ENCODE measurements around the gene PRR14. TPM values are rescaled to one million over a fixed set of nuclear protein-coding genes. Genes with fewer than 3 reads are reported as not detected.
"Not testable (repeated sequence)": the region's sequence is repeated elsewhere in the genome, so short reads cannot be mapped to it uniquely, and the experiment has no call there.

PRR14 gene
- total RNA-seq, 1 donor from 2014 or later: 6.8 TPM

- Histone ChIP-seq H3K36me3 (ENCODE audit: control insufficient read depth in 3 of 3, insufficient read depth in 3 of 3, low read length in 3 of 3) (peaks cover 18 to 22% (median 18%) of the 10 kb centered on the region in 3 donors), H3K27me3 (ENCODE audit: control insufficient read depth in 3 of 3, insufficient read depth in 3 of 3, low read length in 3 of 3) (no peaks in the 10 kb centered on the region), H3K4me3 (ENCODE audit: low read length in 3 of 3) (peak within 1 kb of the TSS; percentile 82 to 98 (median 92)), H3K9me3 (ENCODE audit: control insufficient read depth in 3 of 3, low read length in 3 of 3) (no peaks in the 10 kb centered on the region), H3K27ac (ENCODE audit: low read depth, low read length) (peak within 1 kb of the TSS; percentile 100), H3K4me1 (ENCODE audit: control insufficient read depth in 3 of 3, insufficient read depth in 3 of 3, low read length in 3 of 3) (peaks cover 21 to 26% (median 23%) of the 10 kb centered on the region in 3 donors), H3K9ac (ENCODE audit: low read depth in 1 of 3, low read length in 3 of 3) (peak within 1 kb of the TSS; percentile 92 to 99 (median 99))
Observed at GRCh38 chr16:30698816-30699614, 48.3 kb downstream of the PRR14 start, which contains the start of gene SRCAP. Gene SRCAP, plus strand, starts transcription at chr16:30699171. Its CDS starts 1,654 bp downstream, at chr16:30700825.

- peak overlapping the region; percentile 100 for H3K27ac ChIP-seq (ENCODE audit: low read depth, low read length)
- H3K4me3 ChIP-seq (ENCODE audit: low read length in 3 of 3): peak overlapping the region; percentile 82 to 98 (median 92)
- H3K9ac ChIP-seq (ENCODE audit: low read depth in 1 of 3, low read length in 3 of 3): peak overlapping the region; percentile 66 to 99 (median 99)
- H3K36me3 ChIP-seq (ENCODE audit: control insufficient read depth in 3 of 3, insufficient read depth in 3 of 3, low read length in 3 of 3): peaks cover 24 to 28% (median 25%) of the 10 kb centered on the region in 3 donors
- no peaks in the 10 kb centered on the region for H3K9me3 ChIP-seq (ENCODE audit: control insufficient read depth in 3 of 3, low read length in 3 of 3)
- no peaks in the 10 kb centered on the region for H3K27me3 ChIP-seq (ENCODE audit: control insufficient read depth in 3 of 3, insufficient read depth in 3 of 3, low read length in 3 of 3)
- peaks cover 21 to 26% (median 23%) of the 10 kb centered on the region in 3 donors for H3K4me1 ChIP-seq (ENCODE audit: control insufficient read depth in 3 of 3, insufficient read depth in 3 of 3, low read length in 3 of 3)
Observed at GRCh38 chr16:30699615-30700099, 48.9 kb downstream of the PRR14 start.

- H3K27ac ChIP-seq (ENCODE audit: low read depth, low read length): no peak overlapping the region
- H3K36me3 ChIP-seq (ENCODE audit: control insufficient read depth in 3 of 3, insufficient read depth in 3 of 3, low read length in 3 of 3): peaks cover 30 to 33% (median 31%) of the 10 kb centered on the region in 3 donors
- no peaks in the 10 kb centered on the region for H3K27me3 ChIP-seq (ENCODE audit: control insufficient read depth in 3 of 3, insufficient read depth in 3 of 3, low read length in 3 of 3)
- H3K9me3 ChIP-seq (ENCODE audit: control insufficient read depth in 3 of 3, low read length in 3 of 3): no peaks in the 10 kb centered on the region
- no peak overlapping the region for H3K4me3 ChIP-seq (ENCODE audit: low read length in 3 of 3)
- H3K4me1 ChIP-seq (ENCODE audit: control insufficient read depth in 3 of 3, insufficient read depth in 3 of 3, low read length in 3 of 3): peaks cover 21 to 26% (median 23%) of the 10 kb centered on the region in 3 donors
- peak overlapping the region in 1 of 3 donors; percentile 1 for H3K9ac ChIP-seq (ENCODE audit: low read depth in 1 of 3, low read length in 3 of 3)
Observed at GRCh38 chr16:30700491-30700890, 49.7 kb downstream of the PRR14 start.

GRCh38 chr16:30700971-30701370 lies 50.2 kb downstream of the PRR14 start:
- Histone ChIP-seq H3K9me3 (ENCODE audit: control insufficient read depth in 3 of 3, low read length in 3 of 3) (no peaks in the 10 kb centered on the region), H3K27me3 (ENCODE audit: control insufficient read depth in 3 of 3, insufficient read depth in 3 of 3, low read length in 3 of 3) (no peaks in the 10 kb centered on the region), H3K9ac (ENCODE audit: low read depth in 1 of 3, low read length in 3 of 3) (peak overlapping the region in 1 of 3 donors; percentile 1), H3K4me3 (ENCODE audit: low read length in 3 of 3) (no peak overlapping the region), H3K27ac (ENCODE audit: low read depth, low read length) (no peak overlapping the region), H3K4me1 (ENCODE audit: control insufficient read depth in 3 of 3, insufficient read depth in 3 of 3, low read length in 3 of 3) (peaks cover 21 to 26% (median 23%) of the 10 kb centered on the region in 3 donors), H3K36me3 (ENCODE audit: control insufficient read depth in 3 of 3, insufficient read depth in 3 of 3, low read length in 3 of 3) (peaks cover 35 to 37% (median 35%) of the 10 kb centered on the region in 3 donors)

DNA sequence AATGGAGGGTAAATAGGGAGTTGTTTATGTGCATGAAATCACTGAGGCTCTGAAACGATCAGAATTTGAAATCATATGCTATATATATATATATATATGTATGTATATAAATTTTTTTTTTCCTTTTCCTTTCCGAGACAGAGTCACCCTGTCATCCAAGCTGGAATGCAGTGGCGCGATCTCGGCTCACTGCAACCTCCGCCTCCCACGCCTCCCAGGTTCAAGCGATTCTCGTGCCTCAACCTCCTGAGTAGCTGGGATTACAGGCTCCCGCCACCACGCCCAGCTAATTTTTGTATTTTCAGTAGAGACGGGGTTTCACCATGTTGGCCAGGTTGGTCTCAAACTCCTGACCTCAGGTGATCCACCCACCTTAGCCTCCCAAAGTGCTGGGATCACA lies 52.3 kb downstream of the PRR14 start:
- H3K9ac ChIP-seq (ENCODE audit: low read depth in 1 of 3, low read length in 3 of 3); H3K9me3 ChIP-seq (ENCODE audit: control insufficient read depth in 3 of 3, low read length in 3 of 3); H3K4me3 ChIP-seq (ENCODE audit: low read length in 3 of 3); H3K27ac ChIP-seq (ENCODE audit: low read depth, low read length); H3K27me3 ChIP-seq (ENCODE audit: control insufficient read depth in 3 of 3, insufficient read depth in 3 of 3, low read length in 3 of 3): not testable (repeated sequence)
- peaks cover 15 to 19% (median 18%) of the 10 kb centered on the region in 3 donors for H3K4me1 ChIP-seq (ENCODE audit: control insufficient read depth in 3 of 3, insufficient read depth in 3 of 3, low read length in 3 of 3)
- H3K36me3 ChIP-seq (ENCODE audit: control insufficient read depth in 3 of 3, insufficient read depth in 3 of 3, low read length in 3 of 3): peaks cover 55 to 58% (median 56%) of the 10 kb centered on the region in 3 donors

DNA sequence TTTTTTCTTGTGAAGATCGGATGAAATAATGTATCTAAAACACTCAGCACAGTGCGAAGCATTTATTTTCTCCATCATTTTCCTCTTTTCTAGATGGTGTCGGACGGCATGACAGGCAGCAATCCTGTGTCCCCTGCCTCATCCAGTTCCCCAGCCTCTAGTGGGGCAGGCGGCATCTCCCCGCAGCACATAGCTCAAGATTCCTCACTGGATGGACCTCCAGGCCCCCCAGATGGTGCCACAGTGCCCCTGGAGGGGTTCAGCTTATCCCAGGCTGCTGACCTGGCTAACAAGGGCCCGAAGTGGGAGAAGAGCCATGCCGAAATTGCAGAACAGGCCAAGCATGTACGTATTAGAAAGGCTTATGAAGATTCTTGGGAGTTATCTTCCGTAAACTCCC lies 53.2 kb downstream of the PRR14 start:
- Histone ChIP-seq H3K36me3 (ENCODE audit: control insufficient read depth in 3 of 3, insufficient read depth in 3 of 3, low read length in 3 of 3) (peaks cover 64 to 67% (median 64%) of the 10 kb centered on the region in 3 donors), H3K9ac (ENCODE audit: low read depth in 1 of 3, low read length in 3 of 3) (no peak overlapping the region)

More for the DNA sequence above, 53.2 kb downstream of the PRR14 start:
- no peaks in the 10 kb centered on the region for H3K27me3 ChIP-seq (ENCODE audit: control insufficient read depth in 3 of 3, insufficient read depth in 3 of 3, low read length in 3 of 3)
- no peaks in the 10 kb centered on the region for H3K9me3 ChIP-seq (ENCODE audit: control insufficient read depth in 3 of 3, low read length in 3 of 3)
- H3K4me3 ChIP-seq (ENCODE audit: low read length in 3 of 3): no peak overlapping the region
- peaks cover 15 to 19% (median 18%) of the 10 kb centered on the region in 3 donors for H3K4me1 ChIP-seq (ENCODE audit: control insufficient read depth in 3 of 3, insufficient read depth in 3 of 3, low read length in 3 of 3)
- H3K27ac ChIP-seq (ENCODE audit: low read depth, low read length): no peak overlapping the region

Small RNA genes lying within 50 kb of the gene (small RNA-seq; reads per million reads assigned to genes)
- gene AC093249.1 (not detected), gene RNU6-1043P (not detected), gene RNU6-416P (not detected)

Other genes with a start within 250 kb of the PRR14 start
- 5.2 TPM for gene ZNF771, start 243.4 kb upstream of the PRR14 start, total RNA-seq
- 26.1 TPM for gene DCTPP1, start 220.9 kb upstream of the PRR14 start, total RNA-seq
- gene SEPHS2, start 205.1 kb upstream of the PRR14 start, total RNA-seq: 7.3 TPM
- 4.2 TPM for gene ITGAL, start 178.2 kb upstream of the PRR14 start, total RNA-seq
- gene ZNF768, start 124.4 kb upstream of the PRR14 start, total RNA-seq: 23.5 TPM
- gene ZNF747, start 116.1 kb upstream of the PRR14 start, total RNA-seq: 8.4 TPM
- 3.7 TPM for gene ZNF764, start 92.6 kb upstream of the PRR14 start, total RNA-seq
- gene ZNF688, start 79.2 kb upstream of the PRR14 start, total RNA-seq: 5.7 TPM
- gene ZNF785, start 65.3 kb upstream of the PRR14 start, total RNA-seq: 10.4 TPM
- gene ZNF689, start 40.6 kb upstream of the PRR14 start, total RNA-seq: 4.7 TPM
- 7.3 TPM for gene FBRS, start 7.5 kb downstream of the PRR14 start, total RNA-seq
- 17.2 TPM for gene SRCAP, start 48.2 kb downstream of the PRR14 start, total RNA-seq
- 3.7 TPM for gene PHKG2, start 97.5 kb downstream of the PRR14 start, total RNA-seq
- 1.6 TPM for gene CFAP119, start 111.1 kb downstream of the PRR14 start, total RNA-seq
- 50.6 TPM for gene RNF40, start 111.4 kb downstream of the PRR14 start, total RNA-seq
- gene ZNF629, start 136.2 kb downstream of the PRR14 start, total RNA-seq: 5.7 TPM
- gene BCL7C, start 243.1 kb downstream of the PRR14 start, total RNA-seq: 29.7 TPM
- 0.52 TPM for gene CTF1, start 245.7 kb downstream of the PRR14 start, total RNA-seq

Measured in skeletal muscle tissue (tissue), 5 donors.